ENCODE results near the gene ING1.
"Not testable (repeated sequence)": the region's sequence is repeated elsewhere in the genome, so short reads cannot be mapped to it uniquely, and the experiment has no call there.

Gene ING1

DNA sequence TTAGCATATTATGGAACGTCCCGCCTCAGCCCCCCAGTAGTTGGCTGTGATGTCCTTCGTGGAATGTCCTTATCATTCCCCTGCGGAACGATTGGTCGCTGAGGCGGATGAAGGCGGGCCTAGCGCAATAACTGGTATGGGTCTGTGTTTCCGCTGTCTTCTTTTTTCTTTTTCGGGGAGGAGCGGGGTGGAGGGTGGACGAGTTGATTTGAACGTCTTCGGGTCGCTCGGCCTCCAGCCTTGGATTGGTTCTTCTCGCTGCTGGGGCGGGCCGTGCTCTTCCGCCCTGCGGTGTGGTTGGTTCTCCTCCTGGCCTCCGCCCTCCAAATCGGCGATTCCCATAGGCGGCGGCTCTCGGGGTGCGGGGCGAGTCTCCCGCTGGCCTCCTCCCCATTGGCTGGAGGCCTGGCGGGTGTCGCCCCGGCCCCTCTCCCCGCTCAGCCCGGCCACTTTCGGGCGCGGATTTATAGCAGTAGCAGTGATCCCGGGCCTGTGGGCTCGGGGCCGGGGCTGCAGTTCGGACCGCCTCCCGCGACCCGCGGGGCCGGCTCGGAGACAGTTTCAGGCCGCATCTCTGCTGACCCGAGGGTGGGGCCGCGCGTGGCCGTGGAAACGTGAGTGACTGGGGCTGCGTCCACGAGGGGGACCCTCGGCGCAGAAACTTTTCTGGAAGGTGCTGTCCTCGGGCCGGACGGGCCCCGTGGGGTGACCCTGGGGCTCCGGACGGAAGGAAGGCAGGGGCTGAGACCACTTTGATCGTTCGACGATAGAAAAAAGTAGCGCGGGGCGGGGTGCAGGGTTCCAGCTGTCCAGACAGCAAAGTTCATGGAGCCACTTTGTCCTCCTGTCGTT lies 2.1 kb downstream of the ING1 start:
- peak; percentile 99 for DNase-seq (ENCODE audit: low spot score)

DNA sequence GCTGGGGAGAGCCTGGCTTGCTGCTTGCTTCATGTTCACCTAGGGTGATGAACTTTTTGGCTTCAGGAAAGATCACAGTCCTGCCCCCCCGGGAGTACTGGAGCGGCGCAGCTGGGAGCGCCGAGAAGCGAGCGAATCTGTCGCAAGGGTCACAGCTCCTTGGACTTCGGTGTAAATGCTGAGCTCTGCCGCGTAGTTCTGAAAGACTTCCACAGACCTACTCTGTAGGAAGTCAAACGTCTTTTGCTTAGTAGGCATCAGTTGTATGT lies 2.7 kb downstream of the ING1 start:
- no peak for DNase-seq (ENCODE audit: low spot score)

DNA sequence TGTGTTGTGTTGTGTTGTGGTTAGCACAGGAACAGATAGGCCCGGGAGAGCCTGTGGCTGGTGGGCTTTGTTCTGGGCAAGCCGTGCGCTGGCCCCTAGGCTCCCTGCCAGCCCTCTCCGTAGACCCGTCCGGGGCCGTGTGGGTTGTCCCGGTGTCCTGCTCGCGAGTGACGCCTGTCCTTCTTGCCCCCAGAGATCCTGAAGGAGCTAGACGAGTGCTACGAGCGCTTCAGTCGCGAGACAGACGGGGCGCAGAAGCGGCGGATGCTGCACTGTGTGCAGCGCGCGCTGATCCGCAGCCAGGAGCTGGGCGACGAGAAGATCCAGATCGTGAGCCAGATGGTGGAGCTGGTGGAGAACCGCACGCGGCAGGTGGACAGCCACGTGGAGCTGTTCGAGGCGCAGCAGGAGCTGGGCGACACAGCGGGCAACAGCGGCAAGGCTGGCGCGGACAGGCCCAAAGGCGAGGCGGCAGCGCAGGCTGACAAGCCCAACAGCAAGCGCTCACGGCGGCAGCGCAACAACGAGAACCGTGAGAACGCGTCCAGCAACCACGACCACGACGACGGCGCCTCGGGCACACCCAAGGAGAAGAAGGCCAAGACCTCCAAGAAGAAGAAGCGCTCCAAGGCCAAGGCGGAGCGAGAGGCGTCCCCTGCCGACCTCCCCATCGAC lies 5.7 kb downstream of the ING1 start:
- no peak for DNase-seq (ENCODE audit: low spot score)

DNA sequence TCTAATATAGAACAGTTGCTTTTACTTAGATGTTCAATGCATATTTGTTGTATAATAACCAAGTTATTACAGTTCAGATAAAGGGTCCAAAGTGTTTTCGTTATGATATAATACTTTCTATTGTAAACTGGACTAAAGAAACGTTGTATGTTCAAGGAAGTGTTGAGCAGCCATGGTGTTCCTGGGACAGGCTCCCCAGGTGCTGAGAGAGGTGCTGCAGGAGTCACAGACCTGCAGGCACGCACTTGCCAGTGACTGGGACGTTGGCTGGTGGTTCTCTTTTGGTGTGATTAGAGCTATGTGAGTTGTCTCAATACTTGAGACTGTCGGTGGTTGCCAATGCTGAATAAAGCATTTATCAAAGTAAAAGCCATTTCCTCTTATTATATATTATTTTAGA lies 9.5 kb downstream of the ING1 start:
- DNase-seq (ENCODE audit: low spot score) = no peak

DNA sequence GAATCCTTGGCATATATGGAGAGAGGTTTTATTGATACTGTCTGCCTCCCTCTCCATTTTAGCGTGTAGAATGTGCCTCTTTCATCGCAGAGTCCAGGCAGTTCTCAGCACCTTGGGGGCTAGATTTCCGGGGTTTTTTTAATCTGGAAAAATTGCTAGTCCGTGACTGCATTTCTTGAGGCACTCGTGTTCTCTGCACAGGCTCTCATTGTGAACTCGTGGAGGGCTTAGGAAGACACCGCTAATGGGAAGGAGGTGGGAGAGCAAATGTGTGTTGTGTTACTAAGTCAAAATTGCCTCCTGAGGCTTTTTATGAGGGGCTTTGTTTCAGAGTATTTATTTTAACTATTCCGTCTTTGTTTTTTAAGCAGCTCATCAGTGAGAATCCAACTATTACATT lies 10.1 kb downstream of the ING1 start:
- DNase-seq (ENCODE audit: low spot score) = no peak

DNA sequence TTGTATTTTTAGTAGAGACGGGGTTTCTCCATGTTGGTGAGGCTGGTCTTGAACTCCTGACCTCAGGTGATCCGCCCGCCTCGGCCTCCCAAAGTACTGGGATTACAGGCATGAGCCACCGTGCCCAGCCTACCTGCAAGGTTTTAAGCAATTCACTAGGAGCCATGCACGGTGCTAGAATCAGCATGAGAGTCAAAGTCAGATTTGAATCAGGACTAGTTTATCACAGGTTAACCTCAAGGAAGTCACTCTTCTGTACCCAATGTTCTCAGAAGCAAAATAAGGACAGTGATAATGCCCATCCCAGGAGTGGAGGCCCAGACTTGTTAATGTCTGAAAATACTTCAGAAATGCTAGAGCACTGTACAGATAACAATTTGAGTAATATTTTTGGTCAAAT lies 12.7 kb downstream of the ING1 start:
- not testable (repeated sequence) for DNase-seq (ENCODE audit: low spot score)

DNA sequence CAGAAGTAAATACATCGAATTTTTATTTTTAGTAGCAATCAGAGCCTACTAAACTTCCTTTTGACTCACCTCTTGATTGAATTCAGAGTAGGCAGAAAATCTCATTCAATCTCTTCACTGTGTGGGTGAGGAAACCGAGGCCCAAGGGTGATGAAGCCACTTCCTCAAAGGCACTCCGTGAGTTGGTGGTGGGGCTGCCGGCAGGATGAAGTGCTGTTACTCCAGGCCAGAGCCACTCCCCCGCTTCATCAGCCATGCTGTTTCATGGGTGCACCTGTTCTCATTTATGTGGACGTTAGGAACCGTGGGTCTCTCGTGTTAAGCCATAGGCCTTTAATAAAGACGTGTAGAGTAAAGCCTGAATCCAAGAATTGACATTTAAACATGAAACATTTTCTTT lies 13.2 kb downstream of the ING1 start:
- peak; percentile 60 for DNase-seq (ENCODE audit: low spot score)

DNA sequence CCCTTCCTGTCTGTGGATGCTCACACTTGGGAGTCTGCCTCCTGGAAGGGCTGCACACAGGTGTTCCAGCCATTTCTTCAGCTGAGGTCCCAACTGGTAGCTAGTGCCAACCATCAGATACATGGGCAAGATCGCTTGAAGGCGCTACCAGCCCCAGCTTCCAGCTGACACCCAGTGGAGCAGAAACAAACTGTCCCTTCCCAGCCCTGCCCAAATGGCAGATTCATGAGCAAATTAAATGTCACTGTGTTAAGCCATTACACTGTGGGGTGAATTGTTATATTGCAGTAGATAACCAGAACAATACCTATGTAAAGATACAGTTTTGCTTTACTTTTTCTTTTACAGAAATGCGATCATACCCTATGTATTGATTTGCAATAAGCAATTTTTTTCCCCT lies 17.6 kb downstream of the ING1 start:
- no peak for DNase-seq (ENCODE audit: low spot score)

DNA sequence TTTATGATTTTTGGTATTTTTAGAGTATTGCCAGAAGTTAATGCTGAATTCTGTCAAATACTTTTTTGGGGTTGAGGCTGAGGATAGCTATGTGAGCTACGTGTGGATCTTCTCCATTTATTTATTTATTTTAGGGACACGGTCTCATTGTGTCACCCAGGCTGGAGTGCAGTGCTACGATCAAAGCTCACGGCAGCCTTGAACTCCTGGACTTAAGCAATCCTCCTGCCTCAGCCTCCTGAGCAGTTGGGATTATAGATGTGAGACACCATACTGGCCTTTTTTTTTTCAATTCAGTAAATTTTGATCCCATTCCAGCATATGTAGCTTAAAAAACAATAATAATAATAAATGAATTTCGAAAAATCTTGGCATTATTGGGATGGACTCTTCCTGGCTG lies 21.1 kb downstream of the ING1 start:
- DNase-seq (ENCODE audit: low spot score) = no peak

DNA sequence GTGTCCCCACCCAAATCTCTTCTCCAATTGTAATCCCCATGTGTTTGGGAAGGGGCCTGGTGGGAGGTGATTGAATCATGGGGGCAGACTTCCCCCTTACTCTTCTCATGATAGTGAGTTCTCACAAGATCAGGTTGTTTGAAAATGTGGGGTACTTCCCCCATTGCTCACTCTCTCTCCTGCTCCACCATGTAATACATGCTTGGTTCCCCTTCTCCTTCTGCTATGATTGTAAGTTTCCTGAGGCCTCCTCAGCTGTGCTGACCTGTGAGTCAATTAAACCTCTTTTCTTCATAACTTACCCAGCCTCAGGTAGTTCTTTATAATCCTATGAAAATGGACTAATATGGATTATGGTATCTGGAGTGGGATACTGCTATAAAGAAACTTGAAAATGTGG lies 24.1 kb downstream of the ING1 start:
- no peak for DNase-seq (ENCODE audit: low spot score)

DNA sequence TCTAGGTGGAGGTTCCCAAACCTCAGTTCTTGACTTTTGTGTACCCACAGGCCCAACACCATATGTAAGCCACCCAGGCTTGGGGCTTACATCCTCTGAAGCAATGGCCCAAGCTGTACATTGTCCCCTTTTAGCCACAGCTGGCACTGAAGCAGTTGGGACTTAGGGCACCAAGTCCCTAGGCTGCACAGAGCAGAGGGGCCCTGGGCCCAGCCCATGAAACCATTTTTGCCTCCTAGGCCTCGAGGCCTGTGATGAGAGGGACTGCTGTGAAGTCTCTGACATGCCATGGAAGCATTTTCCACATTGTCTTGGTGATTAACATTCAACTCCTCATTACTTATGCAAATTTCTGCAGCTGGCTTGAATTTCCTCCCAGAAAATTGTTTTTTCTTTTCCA lies 30.2 kb downstream of the ING1 start:
- DNase-seq (ENCODE audit: low spot score) = no peak

DNA sequence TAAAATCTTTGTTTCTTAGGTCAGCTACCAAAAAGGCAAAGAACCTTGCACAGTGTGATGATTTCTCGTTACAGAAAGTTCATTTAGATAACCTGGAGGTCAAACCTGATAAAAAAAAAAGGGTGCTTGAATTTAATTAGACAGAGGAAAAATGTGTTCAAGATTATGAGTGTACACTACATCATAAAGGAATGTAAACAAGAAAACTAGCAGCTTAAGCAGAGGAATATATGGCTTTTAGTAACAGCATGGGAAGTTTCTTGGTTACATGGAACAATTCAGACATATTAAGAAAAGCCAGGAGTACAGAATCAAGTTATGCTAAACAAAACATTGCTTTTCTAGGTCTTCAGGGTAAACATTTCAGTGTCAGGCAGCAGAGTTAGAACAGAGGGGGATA lies 32.9 kb downstream of the ING1 start:
- DNase-seq (ENCODE audit: low spot score) = no peak

DNA sequence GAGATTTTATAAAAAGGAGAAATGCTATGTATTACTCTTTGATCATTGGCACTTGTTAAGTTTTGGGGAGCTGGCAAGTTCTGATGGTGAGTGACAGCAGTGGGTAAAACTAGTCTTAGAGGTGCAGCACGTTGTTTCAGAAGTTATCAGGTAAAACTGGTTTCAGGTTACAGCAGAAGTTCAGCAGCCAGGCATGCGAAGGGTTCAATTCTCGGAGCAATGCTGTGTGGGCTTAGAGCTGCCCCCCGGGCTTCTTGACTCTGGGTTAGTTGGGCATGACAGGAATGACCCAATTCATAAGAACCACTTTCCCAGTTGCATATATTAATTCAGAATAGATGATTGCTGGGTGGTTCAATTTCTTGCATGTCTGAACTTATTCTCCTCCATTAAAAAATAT lies 34.8 kb downstream of the ING1 start:
- DNase-seq (ENCODE audit: low spot score) = no peak

DNA sequence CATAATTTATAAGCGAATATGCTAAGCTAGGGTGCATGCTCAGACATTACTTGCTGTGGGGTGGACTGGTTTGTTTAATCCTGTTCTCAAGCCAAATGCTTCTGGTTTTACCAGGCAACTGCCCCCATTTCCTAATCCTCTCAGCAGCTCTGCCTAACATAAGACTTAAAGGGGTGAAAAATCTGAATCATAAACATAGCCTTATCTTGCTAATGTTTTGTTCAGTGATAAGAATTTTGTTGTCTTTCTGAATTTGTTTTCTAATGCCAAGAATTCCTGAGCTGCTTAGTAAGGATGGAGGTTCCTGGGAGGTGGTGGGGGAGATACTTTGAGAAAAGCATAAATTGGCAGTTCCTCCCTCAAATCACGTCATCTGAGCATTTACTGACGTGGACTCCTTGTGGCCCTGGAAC lies 42.7 kb downstream of the ING1 start:
- DNase-seq (ENCODE audit: low spot score) = no peak

DNA sequence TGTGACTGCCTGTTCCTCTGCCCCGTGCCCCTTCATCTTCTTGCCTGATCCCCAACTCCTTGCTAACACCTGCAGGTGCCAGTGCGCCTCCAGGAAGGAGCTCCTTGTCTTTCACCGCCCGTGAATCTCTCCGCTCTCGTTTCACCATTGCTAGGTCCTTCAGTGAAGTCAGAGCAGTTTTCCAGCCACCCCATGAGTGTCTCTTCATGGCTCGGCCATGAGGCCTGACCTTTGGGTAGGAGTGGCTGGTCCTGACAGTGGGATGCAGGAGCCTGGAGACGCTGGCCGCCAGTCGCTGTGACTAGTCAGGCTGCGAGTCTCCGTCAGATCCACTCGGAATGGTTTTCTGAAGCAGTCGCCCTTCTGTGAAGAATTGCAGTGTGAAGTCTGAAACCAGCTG lies 43.8 kb downstream of the ING1 start:
- no peak for DNase-seq (ENCODE audit: low spot score)

DNA sequence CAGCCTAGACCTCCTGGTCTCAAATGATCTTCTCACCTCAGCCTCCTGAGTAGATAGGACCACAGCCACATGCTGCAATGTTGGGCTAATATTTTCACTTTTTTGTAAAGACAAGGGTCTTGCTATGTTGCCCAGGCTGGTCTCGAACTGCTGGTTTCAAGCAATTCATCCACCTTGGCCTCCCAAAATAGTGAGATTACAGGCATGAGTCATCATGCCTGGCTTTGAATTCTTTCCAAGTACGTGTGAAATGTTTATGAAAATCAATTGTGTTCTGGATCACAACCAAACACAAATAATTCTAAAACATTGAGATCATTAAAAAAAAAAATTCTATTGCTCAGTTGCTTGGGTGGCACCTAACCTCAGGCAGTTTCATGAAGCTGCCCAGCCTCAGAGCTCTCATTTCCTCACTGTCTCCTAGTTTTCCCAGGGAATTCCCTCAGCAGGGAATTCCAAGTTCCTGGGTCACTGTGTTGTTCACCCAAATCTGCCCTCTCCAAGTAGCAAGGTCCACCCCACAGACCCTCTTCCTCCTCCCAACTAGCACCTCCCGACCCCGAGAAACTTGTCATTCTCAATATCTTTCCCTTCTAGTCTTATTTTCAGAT lies 44.8 kb downstream of the ING1 start:
- DNase-seq (ENCODE audit: low spot score) = no peak

DNA sequence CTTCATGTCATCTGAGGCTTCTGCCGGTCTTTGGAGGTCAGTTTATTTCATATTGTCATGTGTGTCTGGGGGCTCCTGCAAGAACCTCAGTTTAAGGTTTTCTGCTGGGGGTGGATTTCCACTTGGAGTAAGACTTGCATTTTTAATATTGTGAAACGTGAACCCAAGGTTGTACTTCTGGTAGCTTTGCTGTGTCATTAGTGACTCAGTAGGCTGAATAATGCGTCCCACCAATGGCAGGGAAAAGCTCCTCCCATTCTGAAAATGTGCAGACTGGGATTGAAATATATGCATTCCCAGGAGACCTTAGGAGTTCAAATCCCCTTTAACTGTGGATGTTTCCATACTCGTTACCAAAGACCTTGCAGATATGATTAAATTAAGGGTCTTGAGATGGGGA lies 46.2 kb downstream of the ING1 start:
- no peak for DNase-seq (ENCODE audit: low spot score)

DNA sequence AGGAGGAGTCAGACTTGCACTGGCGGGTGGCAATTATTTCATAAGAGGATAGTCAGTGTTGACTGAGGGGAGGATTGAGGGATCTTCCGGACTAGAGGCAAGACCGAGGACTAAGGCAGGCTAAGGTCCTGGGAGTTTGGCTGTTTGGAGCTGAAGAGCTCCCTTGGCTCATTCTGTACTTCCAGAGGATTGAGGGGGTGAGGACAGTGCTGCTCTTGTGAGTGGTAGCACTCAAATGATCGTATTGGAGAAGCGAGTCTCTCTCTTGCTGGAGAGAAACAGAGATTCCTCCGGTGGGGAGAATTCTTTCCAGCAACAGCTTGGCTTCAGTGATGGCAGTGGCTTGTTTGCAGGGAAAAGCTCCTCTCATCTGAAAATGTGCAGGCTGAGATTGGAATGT lies 47.1 kb downstream of the ING1 start:
- DNase-seq (ENCODE audit: low spot score) = no peak

DNA sequence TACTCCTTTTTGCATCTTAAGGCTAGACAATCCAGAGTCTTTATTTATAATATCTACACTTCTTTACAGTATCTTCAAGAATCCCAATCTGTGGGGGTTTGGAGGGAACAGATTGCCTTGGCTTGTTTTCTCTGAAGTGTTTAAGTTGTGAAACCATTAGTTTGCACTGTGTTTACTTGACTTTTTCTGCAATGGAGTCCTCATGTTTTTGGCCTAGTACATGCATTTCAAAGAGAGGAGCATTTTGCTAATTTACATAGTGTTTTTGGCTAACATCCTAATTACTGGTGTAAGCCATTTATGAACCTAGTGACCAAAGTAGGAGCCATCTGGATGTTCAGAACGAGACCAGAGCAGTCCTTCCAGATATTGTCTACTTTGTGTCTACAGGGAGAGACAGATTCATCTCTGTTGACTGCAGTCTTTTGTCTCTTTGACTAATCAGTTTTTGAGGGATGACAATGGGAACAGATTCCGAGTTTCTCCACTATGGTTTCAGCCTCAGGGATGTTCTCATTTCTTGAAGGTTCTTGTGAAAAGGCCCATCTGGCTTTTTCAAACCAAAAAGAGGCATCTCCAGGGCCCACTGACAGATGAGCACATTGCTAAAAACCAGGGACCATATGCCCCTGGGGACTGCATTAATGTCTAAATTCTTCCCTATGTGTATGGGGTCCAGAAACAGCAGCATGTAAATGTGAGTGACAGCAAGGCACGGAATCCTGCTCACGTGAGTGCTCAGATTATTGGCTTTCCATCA lies 53.4 kb downstream of the ING1 start:
- DNase-seq (ENCODE audit: low spot score) = no peak

DNA sequence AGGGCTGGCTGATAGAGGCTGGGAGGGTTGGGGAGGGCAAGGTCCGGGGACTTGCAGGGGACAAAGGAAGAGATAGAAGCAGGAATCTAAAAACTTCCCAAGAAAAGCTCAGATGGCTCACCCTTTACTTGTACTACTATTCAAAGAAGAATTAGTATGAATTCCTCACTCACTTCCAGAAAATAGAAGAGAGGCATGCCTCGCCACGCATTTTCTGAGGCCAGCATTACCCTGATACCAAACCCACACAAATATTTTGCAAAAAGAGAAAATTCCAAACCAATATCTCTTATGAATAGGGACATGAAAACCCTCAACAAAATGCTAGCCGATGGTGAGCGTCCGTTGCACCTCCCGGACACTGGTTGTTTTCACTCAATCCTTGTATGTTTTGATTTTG lies 54.0 kb downstream of the ING1 start:
- DNase-seq (ENCODE audit: low spot score) = no peak

DNA sequence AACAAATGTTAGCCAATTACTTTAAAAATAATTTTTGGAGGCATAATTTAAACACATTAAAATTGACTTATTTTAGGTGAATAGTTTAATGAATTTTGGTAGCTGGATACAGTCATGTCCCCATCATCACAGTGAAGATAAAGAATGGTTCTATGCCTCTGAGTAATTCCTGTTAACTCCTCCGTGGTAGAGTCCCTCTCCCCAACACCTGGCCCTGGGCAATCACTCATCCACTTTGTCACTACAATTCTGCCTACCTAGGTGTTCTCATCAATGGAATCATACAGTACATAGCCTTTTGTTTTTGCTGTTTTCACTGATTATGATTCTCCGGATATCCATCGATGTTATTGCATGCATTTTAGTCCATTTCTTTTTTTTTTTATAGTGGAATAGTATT lies 55.6 kb downstream of the ING1 start:
- no peak for DNase-seq (ENCODE audit: low spot score)

DNA sequence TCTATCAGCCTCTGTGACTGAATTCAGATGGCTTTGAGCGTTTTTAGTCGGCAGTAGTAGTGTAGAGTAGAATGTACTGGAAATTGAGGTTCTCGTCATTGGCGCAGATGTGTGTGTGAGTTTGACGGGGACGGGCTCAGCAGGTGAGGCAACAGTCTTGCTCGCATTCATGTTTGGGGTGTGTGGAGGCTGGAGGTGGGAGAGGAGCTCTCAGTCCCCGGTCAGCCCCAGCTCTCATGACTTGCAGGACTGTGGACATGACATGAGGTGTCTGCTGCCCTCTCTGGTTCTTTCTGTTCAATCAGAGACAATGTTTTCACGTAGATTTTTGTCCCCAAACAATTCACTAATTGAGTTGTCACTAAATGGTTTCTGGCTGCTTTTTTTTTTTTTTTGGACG lies 57.2 kb downstream of the ING1 start:
- DNase-seq (ENCODE audit: low spot score) = no peak

DNA sequence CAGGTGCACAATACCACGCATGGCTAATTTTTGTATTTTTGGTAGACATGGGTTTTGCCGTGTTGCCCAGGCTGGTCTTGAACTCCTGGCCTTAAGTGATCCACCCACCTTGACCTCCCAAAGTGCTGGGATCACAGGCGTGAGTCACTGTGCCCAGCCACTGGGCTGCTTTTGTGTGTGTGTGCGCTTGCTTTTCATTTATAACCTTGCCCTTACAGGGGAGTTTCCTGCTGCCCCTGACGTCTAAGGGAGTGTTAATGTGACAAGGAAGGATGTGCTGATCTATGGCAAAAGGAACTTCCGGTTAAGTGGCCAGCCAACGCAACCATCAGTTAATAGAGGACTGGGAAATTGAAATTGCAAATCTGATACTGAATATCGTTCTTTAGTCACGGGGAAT lies 57.7 kb downstream of the ING1 start:
- DNase-seq (ENCODE audit: low spot score) = no peak
